ENCODE data around the gene SEC11A. TPM values are rescaled to one million over a fixed set of nuclear protein-coding genes. Genes with fewer than 3 reads are reported as not detected.

The SEC11A gene
- total RNA-seq, 2 experiments from 2014 or later = 82.3 to 87.8 TPM

DNA sequence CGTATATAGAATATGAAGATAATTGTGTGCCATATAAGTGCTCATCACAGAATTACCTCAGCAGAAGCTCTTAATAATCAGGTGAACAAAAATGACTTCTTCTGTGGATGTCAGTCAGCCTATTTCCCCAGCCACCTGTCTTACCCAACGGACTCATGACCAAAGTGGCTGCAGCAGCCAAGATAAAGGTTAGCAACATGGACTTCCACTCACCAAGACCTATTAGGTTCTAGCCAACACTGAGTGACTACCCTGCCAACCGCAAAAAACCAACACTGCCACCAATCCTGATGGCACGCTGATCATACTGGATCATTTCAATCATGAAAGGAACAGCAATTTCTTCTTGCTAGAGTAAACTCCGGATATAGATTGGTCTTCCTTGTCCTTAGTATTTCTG lies 12.1 kb downstream of the SEC11A start:
- ChIA-PET CTCF (interaction anchor here (1.7 kb wide), 1 partner anchor 13 kb away, joined by 8 read pairs; the partner anchor contains the start of gene SEC11A), POLR2A (interaction anchor here (0.7 to 1.7 kb wide), 4 partner anchors 11 to 50 kb away, joined by 3 to 7 read pairs (median 4); no protein-coding TSS in a partner anchor)
- Mint-ChIP-seq H3K9me3 (no peaks in the 10 kb centered on the region), H3K4me3 (no peak overlapping the region), H3K36me3 (ENCODE audit: low read depth) (peaks cover 10% of the 10 kb centered on the region), H3K27me3 (no peaks in the 10 kb centered on the region), H3K4me1 (ENCODE audit: low read depth) (peaks cover 51% of the 10 kb centered on the region), H3K27ac (no peak overlapping the region)
- intact Hi-C loops (cut with micrococcal nuclease) = no loop called here
- TF ChIP-seq, protein P1, sequence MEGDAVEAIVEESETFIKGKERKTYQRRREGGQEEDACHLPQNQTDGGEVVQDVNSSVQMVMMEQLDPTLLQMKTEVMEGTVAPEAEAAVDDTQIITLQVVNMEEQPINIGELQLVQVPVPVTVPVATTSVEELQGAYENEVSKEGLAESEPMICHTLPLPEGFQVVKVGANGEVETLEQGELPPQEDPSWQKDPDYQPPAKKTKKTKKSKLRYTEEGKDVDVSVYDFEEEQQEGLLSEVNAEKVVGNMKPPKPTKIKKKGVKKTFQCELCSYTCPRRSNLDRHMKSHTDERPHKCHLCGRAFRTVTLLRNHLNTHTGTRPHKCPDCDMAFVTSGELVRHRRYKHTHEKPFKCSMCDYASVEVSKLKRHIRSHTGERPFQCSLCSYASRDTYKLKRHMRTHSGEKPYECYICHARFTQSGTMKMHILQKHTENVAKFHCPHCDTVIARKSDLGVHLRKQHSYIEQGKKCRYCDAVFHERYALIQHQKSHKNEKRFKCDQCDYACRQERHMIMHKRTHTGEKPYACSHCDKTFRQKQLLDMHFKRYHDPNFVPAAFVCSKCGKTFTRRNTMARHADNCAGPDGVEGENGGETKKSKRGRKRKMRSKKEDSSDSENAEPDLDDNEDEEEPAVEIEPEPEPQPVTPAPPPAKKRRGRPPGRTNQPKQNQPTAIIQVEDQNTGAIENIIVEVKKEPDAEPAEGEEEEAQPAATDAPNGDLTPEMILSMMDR (IDR thresholded peaks at IDR 0.05) = no peak
- ATAC-seq = no peak
- DNase-seq = no peak

DNA sequence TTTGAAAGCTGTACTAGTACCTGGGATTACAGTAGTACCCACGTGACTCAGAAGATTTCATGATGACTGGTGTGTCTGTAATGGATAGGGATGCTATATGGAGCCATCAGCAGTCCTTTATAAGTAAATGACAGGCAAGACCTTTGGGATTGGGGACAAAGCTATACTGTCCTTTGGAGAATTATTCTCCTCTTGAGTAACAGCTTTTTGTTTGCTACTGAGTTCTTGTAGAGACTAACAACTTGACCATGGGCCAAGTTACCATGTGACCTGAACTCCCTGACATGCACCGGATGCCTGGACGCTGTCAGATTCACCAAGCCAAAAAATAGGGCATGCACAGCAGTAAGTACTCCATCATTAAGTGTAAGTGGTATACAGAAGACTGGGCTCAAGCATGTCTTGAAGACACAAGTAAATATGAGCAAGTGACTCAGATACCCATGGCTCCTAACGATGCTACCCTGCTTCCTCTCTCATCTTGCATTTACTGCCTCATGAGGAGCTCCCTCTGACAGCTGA lies 12.9 kb downstream of the SEC11A start:
- no peak overlapping the region for H3K4me3 Mint-ChIP-seq
- no peaks in the 10 kb centered on the region for H3K9me3 Mint-ChIP-seq
- intact Hi-C loops (cut with micrococcal nuclease) = no loop called here
- peaks cover 57% of the 10 kb centered on the region for H3K4me1 Mint-ChIP-seq (ENCODE audit: low read depth)
- H3K27ac Mint-ChIP-seq = no peak overlapping the region
- no peaks in the 10 kb centered on the region for H3K27me3 Mint-ChIP-seq
- ChIA-PET POLR2A (interaction anchor here (0.7 to 1.7 kb wide), 3 partner anchors 11 to 20 kb away, joined by 3 to 7 read pairs (median 4); no protein-coding TSS in a partner anchor), CTCF (interaction anchor here (0.9 to 1.7 kb wide), 2 partner anchors 12 to 13 kb away, joined by 3 to 8 read pairs; partner anchors contain the start of gene SEC11A)
- ATAC-seq (peak; percentile 34), DNase-seq (no peak)
- TF ChIP-seq, protein P1 (IDR thresholded peaks at IDR 0.05) = no peak
- peaks cover 12% of the 10 kb centered on the region for H3K36me3 Mint-ChIP-seq (ENCODE audit: low read depth)

DNA sequence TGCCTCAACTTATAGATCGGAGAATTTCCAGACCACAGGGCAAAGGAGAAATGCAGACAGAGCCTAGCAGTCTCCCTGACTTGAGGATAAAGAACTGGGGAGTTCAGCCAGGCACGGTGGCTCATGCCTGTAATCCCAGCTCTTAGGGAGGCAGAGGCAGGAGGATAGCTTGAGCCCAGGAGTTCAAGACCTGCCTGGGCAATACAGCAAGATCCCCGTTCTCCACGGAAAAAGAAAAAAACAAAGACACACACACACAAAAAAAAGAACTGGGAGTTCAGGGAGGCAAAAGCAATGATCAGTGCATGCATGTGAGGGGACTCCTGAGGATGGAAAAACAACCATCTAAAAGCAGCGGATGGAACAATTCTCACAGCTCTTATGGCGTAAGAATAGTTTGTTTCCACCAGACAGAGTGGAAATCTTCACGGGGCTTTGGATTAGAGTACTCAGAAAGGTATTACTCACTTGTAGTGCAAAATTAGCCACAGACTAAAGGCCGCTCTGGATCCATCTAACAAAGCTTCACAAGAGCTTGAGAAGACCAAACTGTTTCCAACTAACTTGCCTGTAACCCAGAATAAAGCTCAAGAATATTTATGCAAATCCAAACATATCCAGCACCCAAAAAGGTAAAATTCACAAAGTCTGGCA lies 16.3 kb downstream of the SEC11A start:
- TF ChIP-seq, protein P1 (IDR thresholded peaks at IDR 0.05) = no peak
- ATAC-seq (peak; percentile 65), DNase-seq (no peak)
- Mint-ChIP-seq H3K4me3 (no peak overlapping the region), H3K27me3 (no peaks in the 10 kb centered on the region), H3K36me3 (ENCODE audit: low read depth) (peaks cover 10% of the 10 kb centered on the region), H3K9me3 (no peaks in the 10 kb centered on the region), H3K27ac (peak overlapping the region; percentile 83), H3K4me1 (ENCODE audit: low read depth) (peaks cover 56% of the 10 kb centered on the region)
- ChIA-PET CTCF (interaction anchor here (1.1 to 1.4 kb wide), 2 partner anchors 14 to 41 kb away, joined by 3 read pairs; no protein-coding TSS in a partner anchor), POLR2A (interaction anchor here (1.0 to 1.4 kb wide), 3 partner anchors 12 to 48 kb away, joined by 3 to 7 read pairs (median 3); no protein-coding TSS in a partner anchor)
- intact Hi-C loops (cut with micrococcal nuclease) = no loop called here

DNA sequence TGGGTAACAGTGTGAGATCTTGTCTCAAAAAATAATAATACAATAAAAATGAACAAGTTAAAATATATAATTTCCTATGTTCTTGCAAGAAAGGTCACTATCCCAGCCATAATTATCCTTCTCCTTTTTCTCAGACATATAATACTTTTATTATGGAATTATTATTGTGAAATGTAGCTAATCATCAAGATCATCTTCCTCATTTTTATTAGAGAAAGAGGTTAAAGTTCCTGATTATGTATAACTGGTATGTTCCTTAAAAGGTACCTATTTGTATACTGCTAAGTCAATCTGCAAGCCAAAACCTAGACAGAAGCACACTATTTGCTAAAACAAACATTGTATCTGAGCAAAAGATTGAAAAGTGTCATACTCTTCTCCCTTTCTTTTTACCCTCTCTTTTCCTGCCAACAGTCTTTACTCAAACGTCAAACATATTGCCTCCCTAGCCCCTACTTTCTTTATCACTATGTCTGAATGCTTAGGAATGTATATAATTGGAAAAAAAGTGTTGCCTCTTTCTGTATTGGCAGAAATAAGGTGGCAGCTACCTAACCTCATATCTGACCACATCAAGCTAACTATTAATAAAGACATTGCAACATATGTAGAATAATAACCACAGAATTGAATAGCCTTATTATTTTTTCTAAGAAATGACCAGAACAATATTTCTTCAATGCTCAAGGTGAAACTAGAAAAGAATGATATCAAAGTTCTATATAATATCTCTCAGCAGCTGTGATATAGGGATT lies 18.5 kb downstream of the SEC11A start:
- Mint-ChIP-seq H3K4me3 (no peak overlapping the region), H3K9me3 (no peaks in the 10 kb centered on the region), H3K36me3 (ENCODE audit: low read depth) (peaks cover 11% of the 10 kb centered on the region), H3K27ac (peak overlapping the region; percentile 61), H3K27me3 (no peaks in the 10 kb centered on the region), H3K4me1 (ENCODE audit: low read depth) (peaks cover 41% of the 10 kb centered on the region)
- TF ChIP-seq, protein P1 (IDR thresholded peaks at IDR 0.05) = no peak
- POLR2A ChIA-PET = interaction anchor here (1.1 kb wide), 2 partner anchors 9 to 63 kb away, joined by 3 read pairs; no protein-coding TSS in a partner anchor
- intact Hi-C loops (cut with micrococcal nuclease) = no loop called here
- ATAC-seq (no peak), DNase-seq (no peak)
- CTCF ChIA-PET = interaction anchor here (1.2 to 1.4 kb wide), 2 partner anchors 9 to 24 kb away, joined by 3 read pairs; no protein-coding TSS in a partner anchor

All from activated CD8-positive, alpha-beta T cell treated with anti-CD3 and anti-CD28 coated beads for 36 hours (primary cell).